HCT116 (cell line): ENCODE data around the gene TBC1D14. TPM values are rescaled to one million over a fixed set of nuclear protein-coding genes. Genes with fewer than 3 reads are reported as not detected.

Experiments used
- ATAC-seq: fragments of 200-7000 bp; cut with Tn5 transposase; 2 replicates; pipeline ENCODE4 v1.9.1; 2020; ENCODE audit warnings: mild to moderate bottlenecking, moderate library complexity
- BruUV-seq: library from RNA; stranded (reverse); fragments of 400-500 nt; replicated peaks from 2 replicates; lab custom pipeline; 2021; lab: Mats Ljungman, UMichigan
- CTCF ChIA-PET: fragments of 300-600 bp; sonication (Branson Sonifier 250); formaldehyde crosslinking; loops from one replicate; lab custom pipeline; 2021; ENCODE audit warnings: antibody characterized with exemption; lab: Charles Lee
- POLR2A ChIA-PET: fragments of 300-600, 350-600 bp; sonication (Branson Sonifier 250); formaldehyde crosslinking; loops from one replicate; lab custom pipeline; 2021; ENCODE audit warnings: antibody characterized with exemption; lab: Charles Lee
- RAD21 ChIA-PET, 2 experiments: fragments of 300-600 bp; sonication (Branson Sonifier 250); formaldehyde crosslinking; loops; one replicate each; lab custom pipeline; 2023; ENCODE audit warnings: low total read pairs in 2 of 2; ENCODE audit not compliant: uncharacterized antibody in 2 of 2, unreplicated experiment in 2 of 2, low non-redundant PET in 1 of 2; lab: Charles Lee
- DNase-seq: peaks from one replicate; pipeline ENCODE4 v3.0.0-alpha.2; 2010; ENCODE audit warnings: low read depth, low spot score
- H2AFZ ChIP-seq: fragments of 200-600 bp; shearing (Covaris generic), sonication (generic); 2 replicates; pipeline ENCODE4 v1.6.1; 2017; ENCODE audit warnings: low read depth, mixed run types, mixed read lengths, antibody characterized with exemption, low read length; ENCODE audit not compliant: poor library complexity, severe bottlenecking
- H3K27ac ChIP-seq: 2 replicates; pipeline ENCODE4 v1.5.1; 2012; ENCODE audit warnings: low read depth, low read length
- H3K27me3 ChIP-seq: fragments of 200-600 bp; sonication (generic); 2 replicates; pipeline ENCODE4 v1.6.1; 2016; ENCODE audit warnings: mixed run types, low read length, mixed read lengths; ENCODE audit not compliant: insufficient read depth
- H3K36me3 ChIP-seq, 2 experiments: fragments of 200-500 bp in 1 of 2; fragments of 200-600 bp in 1 of 2; sonication (Bioruptor generic) in 1 of 2; sonication (generic) in 1 of 2; 2 replicates each; pipeline versions ENCODE4 v1.5.1 to v1.6.1; 2014 to 2016; ENCODE audit warnings: low read length in 2 of 2, inconsistent platforms in 1 of 2, mixed read lengths in 1 of 2, mixed run types in 1 of 2; ENCODE audit not compliant: insufficient read depth in 2 of 2, control insufficient read depth in 1 of 2
- H3K4me1 ChIP-seq, 2 experiments: fragments of 200-600 bp in 1 of 2; sonication (generic) in 1 of 2; 2 replicates each; pipeline versions ENCODE4 v1.5.1 to v1.6.1; 2012 to 2017; ENCODE audit warnings: low read length in 2 of 2, inconsistent platforms in 1 of 2, mild to moderate bottlenecking in 1 of 2, mixed read lengths in 1 of 2, mixed run types in 1 of 2, moderate library complexity in 1 of 2; ENCODE audit not compliant: insufficient read depth in 2 of 2, control insufficient read depth in 1 of 2
- H3K4me2 ChIP-seq: fragments of 200-600 bp; sonication (generic); 2 replicates; pipeline ENCODE4 v1.6.1; 2017; ENCODE audit warnings: mixed run types, low read length, mixed read lengths
- H3K4me3 ChIP-seq, 2 experiments: fragments of 200-600 bp in 1 of 2; sonication (generic) in 1 of 2; replicated peaks in 1 of 2; 2 replicates each; pipeline ENCODE4 v1.5.1; 2011 to 2016; ENCODE audit warnings: low read length in 2 of 2, control low read depth in 1 of 2, low read depth in 1 of 2, mild to moderate bottlenecking in 1 of 2, mixed read lengths in 1 of 2, mixed run types in 1 of 2
- H3K79me2 ChIP-seq: fragments of 200-600 bp; sonication (generic); 2 replicates; pipeline ENCODE4 v1.6.1; 2017; ENCODE audit warnings: mild to moderate bottlenecking, mixed run types, low read length, moderate library complexity, mixed read lengths; ENCODE audit not compliant: insufficient read depth
- H3K9ac ChIP-seq: fragments of 200-600 bp; sonication (generic); 2 replicates; pipeline ENCODE4 v1.6.1; 2016; ENCODE audit warnings: low read length, mixed read lengths
- H3K9me2 ChIP-seq: fragments of 200-600 bp; sonication (generic), shearing (Covaris generic); 2 replicates; pipeline ENCODE4 v1.6.1; 2017; ENCODE audit warnings: mixed run types, mild to moderate bottlenecking, moderate library complexity; ENCODE audit not compliant: insufficient read depth
- H3K9me3 ChIP-seq, 2 experiments: fragments of 200-500 bp in 1 of 2; fragments of 200-600 bp in 1 of 2; sonication (Bioruptor generic) in 1 of 2; sonication (generic) in 1 of 2; 2 replicates each; pipeline ENCODE4 v1.6.1; 2014 to 2017; ENCODE audit warnings: low read length in 2 of 2, mixed read lengths in 2 of 2, inconsistent platforms in 1 of 2, low read depth in 1 of 2, mild to moderate bottlenecking in 1 of 2, mixed run types in 1 of 2, moderate library complexity in 1 of 2; ENCODE audit not compliant: control insufficient read depth in 1 of 2, insufficient read depth in 1 of 2
- H4K20me1 ChIP-seq: fragments of 200-600 bp; sonication (generic), shearing (Covaris generic); 2 replicates; pipeline ENCODE4 v1.6.1; 2017; ENCODE audit warnings: mixed run types, mild to moderate bottlenecking, moderate library complexity; ENCODE audit not compliant: insufficient read depth
- CEBPB ChIP-seq: IDR thresholded peaks from 2 replicates; pipeline ENCODE4 v1.6.1; 2012; ENCODE audit warnings: low read depth
- EZH2phosphoT487 ChIP-seq: fragments of 200-600 bp; IDR thresholded peaks from 2 replicates; pipeline ENCODE4 v1.6.1; 2018; ENCODE audit warnings: antibody characterized with exemption, borderline replicate concordance
- FOSL1 ChIP-seq: IDR thresholded peaks from 2 replicates; pipeline ENCODE4 v1.6.1; 2012; ENCODE audit warnings: low read depth
- JUND ChIP-seq: IDR thresholded peaks from 2 replicates; pipeline ENCODE4 v1.6.1; 2012
- RAD21 ChIP-seq: IDR thresholded peaks from 2 replicates; pipeline ENCODE4 v1.6.1; 2012; ENCODE audit warnings: low read depth, mild to moderate bottlenecking
- SP1 ChIP-seq: IDR thresholded peaks from 2 replicates; pipeline ENCODE4 v1.6.1; 2012; ENCODE audit warnings: low read depth
- ZFX ChIP-seq: fragments of 450-650 bp; IDR thresholded peaks from 2 replicates; pipeline ENCODE4 v1.6.1; 2017
- ZNF274 ChIP-seq: fragments of 200-500 bp; sonication (Bioruptor generic); IDR thresholded peaks from 2 replicates; pipeline ENCODE4 v1.6.1; 2014; ENCODE audit warnings: mild to moderate bottlenecking, low read depth, low read length, inconsistent platforms
- intact Hi-C: fragments of 100-400 bp; cut with micrococcal nuclease; formaldehyde crosslinking; loops from 2 replicates; pipeline ENCODE4 v1.10.0; 2022
- total RNA-seq: library from RNA; stranded (reverse); gene quantifications from one replicate; pipeline ENCODE4 v1.2.1, GENCODE V29; 2021; ENCODE audit not compliant: unreplicated experiment
- TF ChIP-seq, protein P1 (sequence below), 3 experiments: fragments of 200-600 bp in 1 of 3; sonication (generic) in 1 of 3; IDR thresholded peaks in 2 of 3; conservative IDR thresholded peaks in 1 of 3; 2 replicates each; pipeline ENCODE4 v1.5.1; 2012 to 2017; ENCODE audit warnings: low read depth in 2 of 3, low read length in 2 of 3, antibody characterized with exemption in 1 of 3, borderline replicate concordance in 1 of 3, control low read depth in 1 of 3, mild to moderate bottlenecking in 1 of 3, mixed read lengths in 1 of 3, mixed run types in 1 of 3, moderate library complexity in 1 of 3; ENCODE audit not compliant: insufficient read depth in 1 of 3
- TF ChIP-seq, protein P2 (sequence below): IDR thresholded peaks from 2 replicates; pipeline ENCODE4 v1.6.1; 2012; ENCODE audit warnings: low read depth
- TF ChIP-seq, protein P3 (sequence below): IDR thresholded peaks from 2 replicates; pipeline ENCODE4 v1.6.1; 2012

The TBC1D14 gene
- total RNA-seq, 1 experiment from 2014 or later, result 62.9 TPM

DNA sequence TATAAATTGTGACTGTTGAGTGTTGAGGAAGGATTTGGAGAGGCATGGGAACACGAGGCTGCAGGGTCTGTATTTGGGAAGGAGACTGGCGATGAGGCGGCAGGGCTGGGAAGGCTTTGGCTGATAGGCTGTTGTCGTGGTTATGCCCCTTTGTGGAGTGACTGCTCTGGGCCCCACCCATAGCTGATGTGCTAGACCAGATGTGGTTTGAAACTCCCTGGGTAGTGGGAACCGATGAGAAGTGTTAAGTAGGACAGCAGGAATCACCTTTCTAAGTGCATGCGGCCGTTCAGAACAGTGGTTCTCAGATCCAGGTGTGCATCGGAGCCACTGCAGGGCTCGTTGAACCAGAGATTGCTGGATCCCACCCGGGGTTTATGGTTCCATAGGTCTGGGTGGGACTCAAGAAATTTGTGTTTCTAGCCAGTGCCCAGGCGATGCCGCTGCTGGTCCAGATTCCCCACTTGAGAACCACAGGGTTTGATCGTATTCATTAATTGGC is 42.3 kb downstream of the TBC1D14 start:
- RAD21 ChIA-PET, result interaction anchor here in 1 of 2 experiments (1.0 kb wide), 1 partner anchor 22 kb away, joined by 3 read pairs; no protein-coding TSS in a partner anchor
- H3K4me1 ChIP-seq, result peaks cover 21 to 38% of the 10 kb centered on the region in 2 experiments; a peak in 3 of 4 replicates
- POLR2A ChIA-PET, result no interaction called here
- no peaks in the 10 kb centered on the region for H4K20me1 ChIP-seq
- CTCF ChIA-PET, result no interaction called here
- H3K36me3 ChIP-seq, result no peaks in the 10 kb centered on the region
- no peak overlapping the region for H3K27ac ChIP-seq
- BruUV-seq, result no TSS peak
- peak overlapping the region; percentile 93 for H3K4me2 ChIP-seq
- intact Hi-C loops, result loop anchor here (5.0 kb wide), 1 partner anchor 35 kb away; no protein-coding TSS in a partner anchor
- no peak overlapping the region for H3K4me3 ChIP-seq
- DNase-seq (no peak), ATAC-seq (no peak)
- no peak overlapping the region for H2AFZ ChIP-seq
- H3K9me2 ChIP-seq, result no peaks in the 10 kb centered on the region
- no peaks in the 10 kb centered on the region for H3K27me3 ChIP-seq
- TF ChIP-seq EZH2phosphoT487 (no peak), FOSL1 (no peak), CEBPB (no peak), ZNF274 (no peak), SP1 (no peak), ZFX (no peak), RAD21 (no peak), JUND (no peak)
- TF ChIP-seq, protein P1, sequence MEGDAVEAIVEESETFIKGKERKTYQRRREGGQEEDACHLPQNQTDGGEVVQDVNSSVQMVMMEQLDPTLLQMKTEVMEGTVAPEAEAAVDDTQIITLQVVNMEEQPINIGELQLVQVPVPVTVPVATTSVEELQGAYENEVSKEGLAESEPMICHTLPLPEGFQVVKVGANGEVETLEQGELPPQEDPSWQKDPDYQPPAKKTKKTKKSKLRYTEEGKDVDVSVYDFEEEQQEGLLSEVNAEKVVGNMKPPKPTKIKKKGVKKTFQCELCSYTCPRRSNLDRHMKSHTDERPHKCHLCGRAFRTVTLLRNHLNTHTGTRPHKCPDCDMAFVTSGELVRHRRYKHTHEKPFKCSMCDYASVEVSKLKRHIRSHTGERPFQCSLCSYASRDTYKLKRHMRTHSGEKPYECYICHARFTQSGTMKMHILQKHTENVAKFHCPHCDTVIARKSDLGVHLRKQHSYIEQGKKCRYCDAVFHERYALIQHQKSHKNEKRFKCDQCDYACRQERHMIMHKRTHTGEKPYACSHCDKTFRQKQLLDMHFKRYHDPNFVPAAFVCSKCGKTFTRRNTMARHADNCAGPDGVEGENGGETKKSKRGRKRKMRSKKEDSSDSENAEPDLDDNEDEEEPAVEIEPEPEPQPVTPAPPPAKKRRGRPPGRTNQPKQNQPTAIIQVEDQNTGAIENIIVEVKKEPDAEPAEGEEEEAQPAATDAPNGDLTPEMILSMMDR (IDR thresholded peaks at IDR 0.05 in 2 of 3, conservative IDR thresholded peaks at IDR 0.05 in 1 of 3; ENCODE audit: borderline replicate concordance in 1 of 3, insufficient read depth in 1 of 3, low read depth in 2 of 3, low read length in 2 of 3), result no peak
- TF ChIP-seq, protein P2, sequence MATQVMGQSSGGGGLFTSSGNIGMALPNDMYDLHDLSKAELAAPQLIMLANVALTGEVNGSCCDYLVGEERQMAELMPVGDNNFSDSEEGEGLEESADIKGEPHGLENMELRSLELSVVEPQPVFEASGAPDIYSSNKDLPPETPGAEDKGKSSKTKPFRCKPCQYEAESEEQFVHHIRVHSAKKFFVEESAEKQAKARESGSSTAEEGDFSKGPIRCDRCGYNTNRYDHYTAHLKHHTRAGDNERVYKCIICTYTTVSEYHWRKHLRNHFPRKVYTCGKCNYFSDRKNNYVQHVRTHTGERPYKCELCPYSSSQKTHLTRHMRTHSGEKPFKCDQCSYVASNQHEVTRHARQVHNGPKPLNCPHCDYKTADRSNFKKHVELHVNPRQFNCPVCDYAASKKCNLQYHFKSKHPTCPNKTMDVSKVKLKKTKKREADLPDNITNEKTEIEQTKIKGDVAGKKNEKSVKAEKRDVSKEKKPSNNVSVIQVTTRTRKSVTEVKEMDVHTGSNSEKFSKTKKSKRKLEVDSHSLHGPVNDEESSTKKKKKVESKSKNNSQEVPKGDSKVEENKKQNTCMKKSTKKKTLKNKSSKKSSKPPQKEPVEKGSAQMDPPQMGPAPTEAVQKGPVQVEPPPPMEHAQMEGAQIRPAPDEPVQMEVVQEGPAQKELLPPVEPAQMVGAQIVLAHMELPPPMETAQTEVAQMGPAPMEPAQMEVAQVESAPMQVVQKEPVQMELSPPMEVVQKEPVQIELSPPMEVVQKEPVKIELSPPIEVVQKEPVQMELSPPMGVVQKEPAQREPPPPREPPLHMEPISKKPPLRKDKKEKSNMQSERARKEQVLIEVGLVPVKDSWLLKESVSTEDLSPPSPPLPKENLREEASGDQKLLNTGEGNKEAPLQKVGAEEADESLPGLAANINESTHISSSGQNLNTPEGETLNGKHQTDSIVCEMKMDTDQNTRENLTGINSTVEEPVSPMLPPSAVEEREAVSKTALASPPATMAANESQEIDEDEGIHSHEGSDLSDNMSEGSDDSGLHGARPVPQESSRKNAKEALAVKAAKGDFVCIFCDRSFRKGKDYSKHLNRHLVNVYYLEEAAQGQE, result no peak
- TF ChIP-seq, protein P3, sequence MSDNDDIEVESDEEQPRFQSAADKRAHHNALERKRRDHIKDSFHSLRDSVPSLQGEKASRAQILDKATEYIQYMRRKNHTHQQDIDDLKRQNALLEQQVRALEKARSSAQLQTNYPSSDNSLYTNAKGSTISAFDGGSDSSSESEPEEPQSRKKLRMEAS, result no peak
- TF ChIP-seq, all 23 proteins: peak for 0
- no peak overlapping the region for H3K9ac ChIP-seq
- H3K79me2 ChIP-seq, result peaks cover 50% of the 10 kb centered on the region
- H3K9me3 ChIP-seq, result no peaks in the 10 kb centered on the region
